Measurements from ENCODE around the gene RSF1.

GRCh38 chr11:77647654-77648305 lies 172.7 kb downstream of the RSF1 start:
- no peak for TF ChIP-seq CTCF (conservative IDR thresholded peaks at IDR 0.05)
- TF ChIP-seq ZFX (IDR thresholded peaks at IDR 0.05), result no peak

Measured in C4-2B (cell line).